SU-DHL-6 (cell line): ENCODE data around the gene PAFAH1B1.

Source experiments
- H2AFZ ChIP-seq: fragments of 200-600 bp; sonication (generic); 2 replicates; pipeline ENCODE4 v1.6.1; 2014; ENCODE audit warnings: low read depth, mild to moderate bottlenecking, moderate library complexity, mixed read lengths, antibody characterized with exemption, low read length; ENCODE audit not compliant: severe bottlenecking
- H3F3A ChIP-seq: fragments of 200-600 bp; shearing (Covaris generic); 2 replicates; pipeline ENCODE4 v1.6.0; 2016; ENCODE audit warnings: antibody characterized with exemption, mild to moderate bottlenecking; ENCODE audit not compliant: insufficient read depth
- H3K27ac ChIP-seq: fragments of 200-600 bp; sonication (generic); 2 replicates; pipeline ENCODE4 v1.5.1; 2016; ENCODE audit warnings: low read depth, mild to moderate bottlenecking, low read length, moderate library complexity, mixed read lengths
- H3K27me3 ChIP-seq: fragments of 200-600 bp; sonication (generic), shearing (Covaris generic); 2 replicates; pipeline ENCODE4 v1.6.0; 2014; ENCODE audit warnings: mild to moderate bottlenecking, low read length
- H3K36me3 ChIP-seq: fragments of 200-600 bp; sonication (generic); 2 replicates; pipeline ENCODE4 v1.6.1; 2014; ENCODE audit warnings: mild to moderate bottlenecking, low read length, mixed read lengths
- H3K4me2 ChIP-seq: fragments of 300-600, 200-600 bp; shearing (Covaris generic), sonication (generic); 2 replicates; pipeline ENCODE4 v1.6.0; 2014; ENCODE audit warnings: low read length, low read depth, mild to moderate bottlenecking; ENCODE audit not compliant: poor library complexity, severe bottlenecking
- H3K4me3 ChIP-seq: fragments of 200-600 bp; sonication (generic); 2 replicates; pipeline ENCODE4 v1.5.1; 2014; ENCODE audit warnings: antibody characterized with exemption, low read length, mild to moderate bottlenecking, mixed read lengths; ENCODE audit not compliant: insufficient read depth, poor library complexity, severe bottlenecking
- H3K79me2 ChIP-seq: fragments of 200-600 bp; sonication (generic); 2 replicates; pipeline ENCODE4 v1.6.1; 2014; ENCODE audit warnings: mild to moderate bottlenecking, low read length, moderate library complexity; ENCODE audit not compliant: insufficient read depth
- H3K9ac ChIP-seq: fragments of 200-600 bp; sonication (generic); 2 replicates; pipeline ENCODE4 v1.7.0; 2014; ENCODE audit warnings: mild to moderate bottlenecking, low read length
- H3K9me2 ChIP-seq: fragments of 200-600 bp; sonication (generic); replicated peaks from 2 replicates; pipeline ENCODE4 v1.6.1; 2014; ENCODE audit warnings: low read length; ENCODE audit not compliant: insufficient read depth
- H3K9me3 ChIP-seq: fragments of 200-600 bp; sonication (generic); 2 replicates; pipeline ENCODE4 v1.6.1; 2014; ENCODE audit warnings: low read length, mixed read lengths; ENCODE audit not compliant: insufficient read depth
- H4K20me1 ChIP-seq: fragments of 200-600 bp; sonication (generic); 2 replicates; pipeline ENCODE4 v1.6.1; 2014; ENCODE audit warnings: low read depth, mild to moderate bottlenecking, antibody characterized with exemption, low read length, moderate library complexity, mixed read lengths
- EZH2phosphoT487 ChIP-seq: fragments of 200-600 bp; sonication (generic), shearing (Covaris generic); conservative IDR thresholded peaks from 2 replicates; pipeline ENCODE4 v1.6.1; 2018; ENCODE audit warnings: mild to moderate bottlenecking, antibody characterized with exemption, low read length, moderate library complexity, mixed read lengths
- TF ChIP-seq, protein P1 (sequence below): fragments of 200-600 bp; sonication (generic); IDR thresholded peaks from one replicate; pipeline ENCODE4 v1.5.1; 2017; ENCODE audit warnings: antibody characterized with exemption, mild to moderate bottlenecking, low read length, moderate library complexity; ENCODE audit not compliant: insufficient read depth, poor library complexity, severe bottlenecking

Gene PAFAH1B1

DNA sequence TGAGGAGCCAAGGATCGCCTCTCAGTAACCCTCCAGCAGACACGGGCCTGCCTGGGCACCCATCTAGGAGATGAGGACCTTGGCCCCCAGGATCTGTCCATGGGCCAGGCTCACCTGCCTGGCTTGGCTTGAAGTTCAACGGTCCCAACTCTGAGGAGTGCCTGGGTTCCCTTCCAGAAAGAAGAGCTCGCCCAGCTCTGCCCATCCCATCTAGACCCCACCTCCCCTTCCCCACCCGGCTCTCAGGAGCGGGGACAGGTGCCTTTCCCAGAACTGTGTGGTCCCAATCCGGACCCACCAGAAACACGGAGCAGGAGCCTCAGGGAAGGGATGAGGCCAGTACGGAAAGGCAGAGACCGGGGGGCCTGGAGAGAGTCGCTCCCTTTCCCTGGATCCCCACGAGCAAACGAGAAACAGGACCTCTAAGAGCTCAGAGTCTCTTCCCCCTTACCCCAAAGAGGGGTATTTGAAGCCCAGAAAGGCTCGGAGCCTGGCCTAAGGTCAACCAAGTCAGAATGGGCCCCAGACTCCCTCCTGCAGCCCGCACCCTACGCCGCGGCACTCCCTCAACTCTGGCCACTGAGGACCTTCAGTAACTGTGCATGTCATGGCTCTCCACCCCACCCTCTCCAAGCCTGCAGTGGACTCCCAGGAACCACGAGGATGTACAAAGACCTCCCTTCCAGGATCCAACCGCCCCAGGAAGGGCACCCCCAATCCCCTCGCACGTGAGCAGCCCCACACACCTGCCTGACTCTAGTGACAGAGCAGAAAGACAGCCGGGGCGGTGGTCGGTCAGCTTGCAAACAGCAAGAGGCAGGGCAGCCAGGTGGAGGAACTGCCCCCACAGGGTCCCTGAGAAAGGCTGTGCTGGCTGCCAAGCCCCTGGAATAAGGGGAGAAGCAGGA is 112.7 kb downstream of the PAFAH1B1 start:
- no peak overlapping the region for H3K4me2 ChIP-seq

DNA sequence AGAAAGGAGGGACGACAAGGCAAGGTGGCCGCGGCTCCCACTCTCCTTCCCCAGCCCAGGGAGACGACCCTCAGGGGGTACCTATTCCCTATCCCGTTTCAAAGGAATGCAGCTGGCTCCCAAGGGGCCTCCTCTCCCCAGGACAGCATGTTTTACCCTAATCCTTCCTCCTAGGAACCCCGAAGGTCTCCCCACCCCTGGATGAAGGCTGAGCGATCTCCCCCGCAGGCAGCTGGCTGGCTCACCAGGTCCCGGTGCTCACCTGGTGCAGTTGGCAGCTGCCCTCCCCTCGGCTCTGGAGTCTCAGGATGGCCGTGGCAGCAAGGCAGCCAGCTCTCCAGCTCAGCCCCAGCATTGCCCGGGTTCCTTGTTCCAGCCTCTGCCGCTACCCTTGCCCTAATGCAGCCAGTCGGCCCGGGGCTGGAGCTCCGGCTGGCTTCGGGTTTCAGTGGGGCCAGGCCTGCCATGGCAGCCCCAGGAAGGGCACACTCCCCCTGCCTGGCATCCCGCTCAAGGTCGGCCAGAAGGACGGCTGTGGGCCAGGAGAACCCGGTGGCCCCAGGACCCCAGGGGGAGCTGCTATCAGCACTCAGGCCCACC is 113.6 kb downstream of the PAFAH1B1 start:
- H3K9me2 ChIP-seq, result no peaks in the 10 kb centered on the region
- H3K27ac ChIP-seq, result no peak overlapping the region
- no peak overlapping the region for H3K4me3 ChIP-seq
- peaks cover 71% of the 10 kb centered on the region for H3K79me2 ChIP-seq
- H3K36me3 ChIP-seq, result no peaks in the 10 kb centered on the region
- H3K9me3 ChIP-seq, result no peaks in the 10 kb centered on the region
- H3K9ac ChIP-seq, result no peak overlapping the region
- no peak overlapping the region for H3K4me2 ChIP-seq
- H3F3A ChIP-seq, result no peaks in the 10 kb centered on the region
- TF ChIP-seq, protein P1, sequence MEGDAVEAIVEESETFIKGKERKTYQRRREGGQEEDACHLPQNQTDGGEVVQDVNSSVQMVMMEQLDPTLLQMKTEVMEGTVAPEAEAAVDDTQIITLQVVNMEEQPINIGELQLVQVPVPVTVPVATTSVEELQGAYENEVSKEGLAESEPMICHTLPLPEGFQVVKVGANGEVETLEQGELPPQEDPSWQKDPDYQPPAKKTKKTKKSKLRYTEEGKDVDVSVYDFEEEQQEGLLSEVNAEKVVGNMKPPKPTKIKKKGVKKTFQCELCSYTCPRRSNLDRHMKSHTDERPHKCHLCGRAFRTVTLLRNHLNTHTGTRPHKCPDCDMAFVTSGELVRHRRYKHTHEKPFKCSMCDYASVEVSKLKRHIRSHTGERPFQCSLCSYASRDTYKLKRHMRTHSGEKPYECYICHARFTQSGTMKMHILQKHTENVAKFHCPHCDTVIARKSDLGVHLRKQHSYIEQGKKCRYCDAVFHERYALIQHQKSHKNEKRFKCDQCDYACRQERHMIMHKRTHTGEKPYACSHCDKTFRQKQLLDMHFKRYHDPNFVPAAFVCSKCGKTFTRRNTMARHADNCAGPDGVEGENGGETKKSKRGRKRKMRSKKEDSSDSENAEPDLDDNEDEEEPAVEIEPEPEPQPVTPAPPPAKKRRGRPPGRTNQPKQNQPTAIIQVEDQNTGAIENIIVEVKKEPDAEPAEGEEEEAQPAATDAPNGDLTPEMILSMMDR, result no peak
- TF ChIP-seq EZH2phosphoT487, result no peak
- no peak overlapping the region for H2AFZ ChIP-seq
- H4K20me1 ChIP-seq, result no peaks in the 10 kb centered on the region; the same call in 1 of the 2 replicates
- no peaks in the 10 kb centered on the region for H3K27me3 ChIP-seq

More for the DNA sequence above, 112.7 kb downstream of the PAFAH1B1 start:
- H4K20me1 ChIP-seq, result no peaks in the 10 kb centered on the region; the same call in 1 of the 2 replicates
- no peak overlapping the region for H3K4me3 ChIP-seq
- H3K36me3 ChIP-seq, result no peaks in the 10 kb centered on the region
- no peak overlapping the region for H3K27ac ChIP-seq
- H3K9me3 ChIP-seq, result no peaks in the 10 kb centered on the region
- H3K79me2 ChIP-seq, result peaks cover 69% of the 10 kb centered on the region
- H3K27me3 ChIP-seq, result no peaks in the 10 kb centered on the region
- no peaks in the 10 kb centered on the region for H3F3A ChIP-seq
- no peak overlapping the region for H3K9ac ChIP-seq
- H2AFZ ChIP-seq, result no peak overlapping the region
- TF ChIP-seq, protein P1, result no peak
- no peak for TF ChIP-seq EZH2phosphoT487
- no peaks in the 10 kb centered on the region for H3K9me2 ChIP-seq

DNA sequence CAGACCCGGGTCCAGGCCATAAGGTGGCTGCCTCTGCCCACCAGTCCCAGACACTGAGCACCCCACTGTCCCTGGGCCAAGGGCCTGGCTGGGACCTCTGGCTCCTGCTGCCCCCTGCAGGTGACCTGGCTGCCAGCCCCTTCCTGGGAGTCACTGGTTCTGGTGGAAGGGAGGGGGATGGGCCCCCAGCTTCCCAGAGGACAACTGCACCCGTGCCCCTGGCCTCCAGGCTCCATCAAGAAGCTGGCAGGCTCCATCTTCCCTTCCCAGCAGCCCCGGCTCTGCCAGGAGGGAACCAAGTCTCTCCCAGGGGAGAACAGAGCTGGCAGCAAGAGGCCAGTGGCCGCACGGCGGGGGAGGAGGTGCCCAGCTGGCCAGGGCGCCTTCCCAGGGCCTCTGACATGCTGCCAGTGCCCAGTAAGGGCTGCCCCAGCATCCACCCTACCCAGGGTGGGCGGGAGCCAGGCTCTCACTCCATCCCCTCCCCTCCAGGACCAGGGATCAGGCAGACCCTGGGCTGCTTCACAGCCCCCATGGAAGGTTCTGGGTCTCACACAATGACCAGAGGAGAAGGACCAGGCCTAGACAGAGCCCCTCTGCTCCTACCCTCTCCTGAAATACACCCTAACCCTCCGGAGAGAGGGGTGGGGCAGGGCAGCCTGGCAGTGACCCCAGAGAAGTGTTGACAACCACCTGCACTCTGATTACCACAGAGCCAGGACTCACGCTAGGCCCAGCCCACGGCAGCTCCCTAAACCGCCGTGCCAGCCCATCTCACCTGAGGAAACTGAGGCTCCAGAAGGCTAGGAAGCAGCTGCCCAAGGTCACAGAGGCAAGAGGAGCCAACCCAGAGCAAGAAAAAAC is 114.5 kb downstream of the PAFAH1B1 start:
- H3K9me2 ChIP-seq, result no peaks in the 10 kb centered on the region
- no peak for TF ChIP-seq EZH2phosphoT487
- TF ChIP-seq, protein P1, result peak; percentile 31
- H3K4me2 ChIP-seq, result peak overlapping the region; percentile 77
- H3K4me3 ChIP-seq, result no peak overlapping the region
- H3F3A ChIP-seq, result no peaks in the 10 kb centered on the region
- H2AFZ ChIP-seq, result no peak overlapping the region
- peaks cover 74% of the 10 kb centered on the region for H3K79me2 ChIP-seq
- no peaks in the 10 kb centered on the region for H3K36me3 ChIP-seq
- 0 out of 2 replicates have a peak overlapping the region, but pooled peaks have one; percentile 15 for H3K9ac ChIP-seq
- no peaks in the 10 kb centered on the region for H3K9me3 ChIP-seq
- no peaks in the 10 kb centered on the region for H3K27me3 ChIP-seq
- H4K20me1 ChIP-seq, result no peaks in the 10 kb centered on the region; the same call in 1 of the 2 replicates
- no peak overlapping the region for H3K27ac ChIP-seq
